Gastroesophageal sphincter (tissue), 3 donors: ENCODE measurements around the gene AUNIP.

Experiments
- EP300 ChIP-seq: sonication (generic); formaldehyde crosslinking; IDR thresholded peaks from one replicate; pipeline ENCODE4 v1.6.1; 2017; ENCODE audit warnings: antibody characterized with exemption, mild to moderate bottlenecking
- TF ChIP-seq, protein P1 (sequence below), 4 experiments: fragments of 200-600 bp in 2 of 4; fragments of 450-650 bp in 2 of 4; sonication (generic) in 1 of 4; IDR thresholded peaks; one replicate each; pipeline ENCODE4 v1.5.1; 2017 to 2019; ENCODE audit warnings: antibody characterized with exemption in 4 of 4, mild to moderate bottlenecking in 2 of 4, moderate library complexity in 2 of 4

DNA sequence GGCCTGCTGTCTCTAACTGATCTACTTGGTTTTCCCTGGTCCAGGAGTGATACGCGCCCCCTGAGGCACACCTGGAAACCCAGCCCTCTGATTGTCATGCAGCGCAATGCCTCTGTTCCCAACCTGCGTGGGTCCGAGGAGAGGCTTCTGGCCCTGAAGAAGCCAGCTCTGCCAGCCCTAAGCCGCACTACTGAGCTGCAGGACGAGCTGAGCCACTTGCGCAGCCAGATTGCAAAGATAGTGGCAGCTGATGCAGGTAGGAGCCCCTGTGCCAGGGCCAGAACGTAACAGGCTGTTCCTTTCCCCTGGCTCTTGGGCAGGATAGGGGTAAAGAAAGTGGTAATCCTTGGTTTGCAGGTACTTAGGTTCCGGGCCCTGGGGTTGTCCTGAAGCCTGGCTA is 32.7 kb downstream of the AUNIP start:
- TF ChIP-seq, protein P1, sequence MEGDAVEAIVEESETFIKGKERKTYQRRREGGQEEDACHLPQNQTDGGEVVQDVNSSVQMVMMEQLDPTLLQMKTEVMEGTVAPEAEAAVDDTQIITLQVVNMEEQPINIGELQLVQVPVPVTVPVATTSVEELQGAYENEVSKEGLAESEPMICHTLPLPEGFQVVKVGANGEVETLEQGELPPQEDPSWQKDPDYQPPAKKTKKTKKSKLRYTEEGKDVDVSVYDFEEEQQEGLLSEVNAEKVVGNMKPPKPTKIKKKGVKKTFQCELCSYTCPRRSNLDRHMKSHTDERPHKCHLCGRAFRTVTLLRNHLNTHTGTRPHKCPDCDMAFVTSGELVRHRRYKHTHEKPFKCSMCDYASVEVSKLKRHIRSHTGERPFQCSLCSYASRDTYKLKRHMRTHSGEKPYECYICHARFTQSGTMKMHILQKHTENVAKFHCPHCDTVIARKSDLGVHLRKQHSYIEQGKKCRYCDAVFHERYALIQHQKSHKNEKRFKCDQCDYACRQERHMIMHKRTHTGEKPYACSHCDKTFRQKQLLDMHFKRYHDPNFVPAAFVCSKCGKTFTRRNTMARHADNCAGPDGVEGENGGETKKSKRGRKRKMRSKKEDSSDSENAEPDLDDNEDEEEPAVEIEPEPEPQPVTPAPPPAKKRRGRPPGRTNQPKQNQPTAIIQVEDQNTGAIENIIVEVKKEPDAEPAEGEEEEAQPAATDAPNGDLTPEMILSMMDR (IDR thresholded peaks at IDR 0.05) = no peak
- TF ChIP-seq EP300 = no peak
